Measurements from ENCODE around the gene RPRD1A. TPM values are rescaled to one million over a fixed set of nuclear protein-coding genes. Genes with fewer than 3 reads are reported as not detected.

The RPRD1A gene
- total and polyA plus RNA-seq, 3 donors from 2014 or later: 73.4 to 104 (median 98.6) TPM

GRCh38 chr18:35991696-35992095 lies 75.7 kb downstream of the RPRD1A start:
- no peak overlapping the region for H3K4me3 ChIP-seq
- DNase-seq: no peak
- intact Hi-C loops (cut with DNase I; ENCODE audit: low total_unique reads): no loop called here
- no peak for TF ChIP-seq CTCF (IDR thresholded peaks at IDR 0.05)
- no peak for TF ChIP-seq POLR2A (IDR thresholded peaks at IDR 0.05)
- H3K4me1 ChIP-seq: no peaks in the 10 kb centered on the region
- H3K27me3 ChIP-seq: no peaks in the 10 kb centered on the region
- H3K9me3 ChIP-seq: no peaks in the 10 kb centered on the region
- no peak overlapping the region for H3K27ac ChIP-seq
- no peaks in the 10 kb centered on the region for H3K36me3 ChIP-seq (ENCODE audit: low read depth, missing control alignments)

GRCh38 chr18:35983818-35984217 lies 83.5 kb downstream of the RPRD1A start:
- Histone ChIP-seq H3K27me3 (no peaks in the 10 kb centered on the region), H3K4me3 (no peak overlapping the region), H3K9me3 (no peaks in the 10 kb centered on the region), H3K4me1 (no peaks in the 10 kb centered on the region), H3K27ac (no peak overlapping the region), H3K36me3 (ENCODE audit: low read depth, missing control alignments) (no peaks in the 10 kb centered on the region)
- no peak for DNase-seq
- 94 to 97% methylated on average over 5 of the region's 5 CpGs for WGBS, 2 donors
- TF ChIP-seq POLR2A (IDR thresholded peaks at IDR 0.05) (no peak), CTCF (IDR thresholded peaks at IDR 0.05) (no peak)
- intact Hi-C loops (cut with DNase I; ENCODE audit: low total_unique reads): no loop called here

DNA sequence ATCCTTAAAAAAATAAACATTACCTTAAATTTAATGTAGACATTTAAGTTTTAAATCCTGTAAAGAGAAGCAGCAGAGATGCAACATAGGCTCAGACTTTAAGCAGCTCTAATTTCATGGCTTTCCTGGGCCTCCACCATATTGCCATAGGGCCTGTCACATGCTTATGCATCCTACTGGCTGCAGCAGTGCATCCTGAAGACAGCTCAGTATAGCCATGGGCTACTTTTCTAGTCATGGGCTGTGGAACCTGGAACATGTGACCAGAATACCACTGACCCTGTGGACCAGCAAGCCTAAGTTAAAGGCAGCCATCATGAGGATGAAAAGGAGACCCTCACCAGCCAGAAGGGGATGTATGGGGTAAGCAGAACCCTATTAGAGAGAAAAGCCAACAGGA lies 84.2 kb downstream of the RPRD1A start:
- H3K9me3 ChIP-seq: no peaks in the 10 kb centered on the region
- TF ChIP-seq POLR2A (IDR thresholded peaks at IDR 0.05) (no peak), CTCF (IDR thresholded peaks at IDR 0.05) (no peak)
- H3K36me3 ChIP-seq (ENCODE audit: low read depth, missing control alignments): no peaks in the 10 kb centered on the region
- no peak overlapping the region for H3K4me3 ChIP-seq
- H3K27ac ChIP-seq: no peak overlapping the region
- DNase-seq: no peak
- no peaks in the 10 kb centered on the region for H3K27me3 ChIP-seq
- no peaks in the 10 kb centered on the region for H3K4me1 ChIP-seq
- intact Hi-C loops (cut with DNase I; ENCODE audit: low total_unique reads): no loop called here

GRCh38 chr18:35982409-35983114 lies 84.8 kb downstream of the RPRD1A start:
- intact Hi-C loops (cut with DNase I; ENCODE audit: low total_unique reads): no loop called here
- Histone ChIP-seq H3K9me3 (no peaks in the 10 kb centered on the region), H3K27me3 (no peaks in the 10 kb centered on the region), H3K4me1 (no peaks in the 10 kb centered on the region), H3K4me3 (no peak overlapping the region), H3K27ac (no peak overlapping the region), H3K36me3 (ENCODE audit: low read depth, missing control alignments) (no peaks in the 10 kb centered on the region)
- WGBS, 2 donors: 86 to 94% methylated on average over 2 of the region's 2 CpGs
- no peak for DNase-seq
- TF ChIP-seq POLR2A (IDR thresholded peaks at IDR 0.05) (no peak), CTCF (IDR thresholded peaks at IDR 0.05) (no peak)

DNA sequence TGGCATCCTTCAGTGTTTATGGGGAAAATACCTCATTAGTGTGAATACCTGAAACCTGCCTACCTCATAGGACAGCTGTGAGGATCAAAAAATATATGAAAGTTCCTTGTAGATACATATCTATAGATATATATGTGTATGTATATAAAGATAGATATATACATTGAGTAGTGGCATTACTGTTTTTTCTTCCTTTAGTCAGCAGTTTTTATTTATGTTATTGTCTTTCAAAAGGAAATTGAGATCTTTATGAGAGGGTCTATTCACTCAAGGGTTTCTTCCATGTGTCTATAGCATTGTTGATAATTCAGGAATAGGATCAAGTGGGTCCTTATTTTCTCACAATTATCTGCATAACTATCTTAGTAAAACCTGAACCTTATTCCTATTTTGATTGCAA lies 88.2 kb downstream of the RPRD1A start:
- intact Hi-C loops (cut with DNase I; ENCODE audit: low total_unique reads): no loop called here
- Histone ChIP-seq H3K27me3 (no peaks in the 10 kb centered on the region), H3K4me3 (no peak overlapping the region), H3K9me3 (no peaks in the 10 kb centered on the region), H3K27ac (no peak overlapping the region), H3K36me3 (ENCODE audit: low read depth, missing control alignments) (no peaks in the 10 kb centered on the region), H3K4me1 (no peaks in the 10 kb centered on the region)
- no peak for DNase-seq
- TF ChIP-seq POLR2A (IDR thresholded peaks at IDR 0.05) (no peak), CTCF (IDR thresholded peaks at IDR 0.05) (no peak)

All from testis (tissue), 3 donors.